HCT116 (cell line): ENCODE measurements around the gene SH3GL3.

Experiments
- SIN3A ChIP-seq: IDR thresholded peaks from 2 replicates; pipeline ENCODE4 v1.6.1; 2012; ENCODE audit warnings: low read depth
- TF ChIP-seq, protein P1 (sequence below), 3 experiments: fragments of 200-600 bp in 1 of 3; sonication (generic) in 1 of 3; IDR thresholded peaks in 2 of 3; conservative IDR thresholded peaks in 1 of 3; 2 replicates each; pipeline ENCODE4 v1.5.1; 2012 to 2017; ENCODE audit warnings: low read depth in 2 of 3, low read length in 2 of 3, antibody characterized with exemption in 1 of 3, borderline replicate concordance in 1 of 3, control low read depth in 1 of 3, mild to moderate bottlenecking in 1 of 3, mixed read lengths in 1 of 3, mixed run types in 1 of 3, moderate library complexity in 1 of 3; ENCODE audit not compliant: insufficient read depth in 1 of 3

DNA sequence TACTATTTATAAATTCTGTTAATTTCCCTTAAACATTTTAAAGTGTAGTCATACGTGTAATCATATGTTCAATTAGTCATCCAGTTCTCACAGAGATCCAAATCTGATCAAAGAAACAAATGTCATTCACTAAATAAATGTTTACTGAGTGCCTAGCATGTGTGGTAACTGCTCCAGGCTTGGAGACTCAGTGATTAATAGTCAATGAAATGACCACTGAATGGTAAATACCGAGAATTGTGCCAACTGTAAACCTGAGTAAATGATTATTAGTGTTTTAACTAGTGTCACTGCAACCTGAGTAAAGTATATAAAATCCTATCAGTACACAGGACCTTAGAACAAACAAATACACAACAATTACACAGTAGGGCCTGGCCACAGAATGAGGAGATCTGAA lies 52.3 kb downstream of the SH3GL3 start:
- TF ChIP-seq SIN3A = no peak
- TF ChIP-seq, protein P1, sequence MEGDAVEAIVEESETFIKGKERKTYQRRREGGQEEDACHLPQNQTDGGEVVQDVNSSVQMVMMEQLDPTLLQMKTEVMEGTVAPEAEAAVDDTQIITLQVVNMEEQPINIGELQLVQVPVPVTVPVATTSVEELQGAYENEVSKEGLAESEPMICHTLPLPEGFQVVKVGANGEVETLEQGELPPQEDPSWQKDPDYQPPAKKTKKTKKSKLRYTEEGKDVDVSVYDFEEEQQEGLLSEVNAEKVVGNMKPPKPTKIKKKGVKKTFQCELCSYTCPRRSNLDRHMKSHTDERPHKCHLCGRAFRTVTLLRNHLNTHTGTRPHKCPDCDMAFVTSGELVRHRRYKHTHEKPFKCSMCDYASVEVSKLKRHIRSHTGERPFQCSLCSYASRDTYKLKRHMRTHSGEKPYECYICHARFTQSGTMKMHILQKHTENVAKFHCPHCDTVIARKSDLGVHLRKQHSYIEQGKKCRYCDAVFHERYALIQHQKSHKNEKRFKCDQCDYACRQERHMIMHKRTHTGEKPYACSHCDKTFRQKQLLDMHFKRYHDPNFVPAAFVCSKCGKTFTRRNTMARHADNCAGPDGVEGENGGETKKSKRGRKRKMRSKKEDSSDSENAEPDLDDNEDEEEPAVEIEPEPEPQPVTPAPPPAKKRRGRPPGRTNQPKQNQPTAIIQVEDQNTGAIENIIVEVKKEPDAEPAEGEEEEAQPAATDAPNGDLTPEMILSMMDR (IDR thresholded peaks at IDR 0.05 in 2 of 3, conservative IDR thresholded peaks at IDR 0.05 in 1 of 3; ENCODE audit: borderline replicate concordance in 1 of 3, insufficient read depth in 1 of 3, low read depth in 2 of 3, low read length in 2 of 3) = no peak
